Measurements from ENCODE around the gene LAMA1.

The LAMA1 gene

DNA sequence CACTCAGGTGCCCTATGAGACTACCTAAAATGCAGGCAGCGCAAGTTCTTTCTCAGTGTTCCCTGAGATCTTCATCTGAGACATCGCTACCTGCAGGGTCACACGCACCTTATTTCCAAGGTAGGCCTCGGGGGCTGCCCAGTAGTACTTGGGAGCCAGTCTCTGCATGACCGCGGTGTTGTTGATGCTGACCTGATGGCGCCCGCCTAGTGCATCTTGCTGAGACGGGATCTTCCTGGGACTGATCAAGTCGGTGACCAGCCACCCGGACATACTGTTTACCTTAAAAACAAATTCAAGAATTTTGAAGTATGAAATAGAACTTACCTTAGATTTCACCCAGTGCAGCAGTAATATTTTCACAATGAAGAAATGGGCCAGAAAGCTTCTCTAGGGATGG lies 80.1 kb downstream of the LAMA1 start:
- no peak for DNase-seq

DNA sequence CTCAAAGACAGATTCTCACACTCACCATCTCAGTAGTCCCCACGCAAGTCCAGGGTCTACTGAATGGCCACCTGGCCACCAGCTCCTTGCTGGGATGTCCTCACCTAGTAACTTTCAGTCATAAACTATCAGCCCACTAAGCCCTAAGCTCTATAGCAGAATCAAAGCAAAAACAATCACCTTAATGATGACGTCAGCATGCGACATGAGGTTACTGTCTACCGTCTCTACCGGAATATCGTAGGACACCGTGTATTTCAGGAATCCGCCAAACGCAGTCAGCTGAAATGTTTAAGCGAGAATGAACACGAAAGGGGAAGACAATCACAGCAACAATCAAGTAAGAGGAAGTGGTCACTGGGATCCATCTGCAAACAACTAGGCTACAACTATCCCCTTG lies 81.8 kb downstream of the LAMA1 start:
- no peak for DNase-seq

GRCh38 chr18:7034924-7035323 lies 82.7 kb downstream of the LAMA1 start:
- no peak for DNase-seq

DNA sequence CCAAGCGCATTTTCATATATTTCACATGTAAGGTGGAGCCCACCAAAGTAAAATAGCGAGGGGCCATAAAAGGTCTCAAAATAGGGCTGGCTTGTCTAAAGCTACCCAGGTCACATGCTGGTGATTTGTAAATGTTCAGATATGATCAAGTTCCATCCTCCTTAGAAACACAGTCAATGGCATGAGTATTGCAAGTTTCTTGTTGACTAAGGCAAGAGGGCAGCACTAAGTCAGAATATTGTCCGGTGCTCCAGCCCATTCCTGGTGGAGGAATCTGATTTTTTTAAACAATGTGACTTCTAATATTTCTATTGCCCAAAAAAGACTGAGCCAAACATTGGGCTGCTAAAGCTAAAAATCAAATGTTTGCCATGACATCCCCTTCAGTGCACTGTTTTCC lies 85.1 kb downstream of the LAMA1 start:
- DNase-seq: no peak

DNA sequence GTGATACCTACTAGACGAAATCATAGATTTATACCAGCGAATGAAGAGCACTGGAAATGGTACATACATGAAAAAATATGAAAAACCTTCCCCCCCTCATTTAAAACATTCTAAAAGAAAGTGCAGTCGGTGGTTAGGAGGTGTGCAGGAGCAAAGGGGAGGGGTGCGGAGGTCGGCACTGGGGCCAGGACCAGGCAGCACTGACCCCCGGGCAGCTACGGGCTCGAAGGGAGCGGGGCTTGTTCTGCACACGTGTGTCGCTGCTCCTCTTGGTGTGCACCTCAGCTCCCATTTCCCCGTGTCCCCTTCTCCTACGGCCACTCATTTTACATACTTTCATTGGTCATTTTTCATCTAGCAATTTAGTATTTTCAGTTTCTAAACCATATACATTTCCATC lies 89.0 kb downstream of the LAMA1 start:
- DNase-seq: no peak

GRCh38 chr18:7025194-7025593 lies 92.4 kb downstream of the LAMA1 start:
- no peak for DNase-seq

DNA sequence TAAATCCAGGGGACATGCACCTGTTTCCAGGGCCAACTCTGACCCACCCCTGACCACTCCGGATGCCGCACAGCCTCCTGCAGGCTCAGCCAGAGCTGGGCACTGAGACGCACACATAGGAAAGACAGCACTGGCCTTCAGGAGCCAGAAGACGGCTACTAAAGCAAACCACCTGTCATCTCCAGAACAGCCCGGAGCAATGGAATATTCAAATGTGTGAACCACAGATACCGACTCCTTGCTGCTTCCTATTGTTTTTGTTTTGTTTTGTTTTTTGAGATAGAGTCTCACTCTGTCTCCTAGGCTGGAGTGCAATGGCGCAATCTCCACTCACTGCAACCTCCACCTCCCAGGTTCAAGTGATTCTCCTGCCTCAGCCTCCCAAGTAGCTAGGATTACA lies 94.0 kb downstream of the LAMA1 start:
- no peak for DNase-seq

GRCh38 chr18:7023063-7023580 lies 94.5 kb downstream of the LAMA1 start:
- DNase-seq: no peak

DNA sequence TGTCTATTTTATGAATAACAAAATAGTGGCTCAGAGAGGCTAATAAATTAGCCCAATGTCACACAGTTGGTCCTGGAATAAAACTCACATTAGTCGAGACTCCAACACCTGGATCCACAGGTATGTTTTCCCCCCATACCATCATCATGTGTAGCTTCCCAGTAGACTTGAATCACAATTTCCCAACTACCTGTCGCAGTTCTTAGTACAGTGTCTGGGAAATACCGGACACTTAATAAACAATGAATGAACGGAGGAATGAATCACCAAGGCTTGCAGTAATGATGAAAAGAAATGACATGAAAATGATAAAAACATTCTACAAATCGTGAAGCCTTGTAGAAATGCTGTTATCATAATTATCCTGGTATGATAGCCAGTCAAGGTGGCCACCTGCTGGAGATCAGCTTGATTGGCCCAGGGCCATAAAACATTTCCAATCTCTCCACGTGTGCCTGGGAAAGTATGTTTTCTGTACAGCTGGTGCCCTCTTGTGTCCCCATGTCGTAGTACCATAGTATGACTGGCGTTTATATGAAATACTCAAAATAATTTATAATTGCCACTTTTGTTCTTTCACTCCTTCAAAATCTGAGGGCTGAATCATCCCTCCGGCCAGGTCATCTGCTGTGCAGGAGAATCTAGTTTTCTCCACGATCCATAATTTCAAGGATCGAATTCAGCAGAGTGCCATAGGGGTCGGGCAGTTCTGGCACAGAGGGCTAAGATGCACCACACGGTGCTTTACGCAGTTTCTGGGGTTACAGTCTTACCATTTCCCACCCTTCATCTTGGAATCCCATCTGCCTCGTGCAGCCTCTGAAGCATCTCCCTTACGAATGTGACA lies 95.4 kb downstream of the LAMA1 start:
- DNase-seq: no peak

GRCh38 chr18:7020995-7021777 lies 96.4 kb downstream of the LAMA1 start:
- DNase-seq: no peak

DNA sequence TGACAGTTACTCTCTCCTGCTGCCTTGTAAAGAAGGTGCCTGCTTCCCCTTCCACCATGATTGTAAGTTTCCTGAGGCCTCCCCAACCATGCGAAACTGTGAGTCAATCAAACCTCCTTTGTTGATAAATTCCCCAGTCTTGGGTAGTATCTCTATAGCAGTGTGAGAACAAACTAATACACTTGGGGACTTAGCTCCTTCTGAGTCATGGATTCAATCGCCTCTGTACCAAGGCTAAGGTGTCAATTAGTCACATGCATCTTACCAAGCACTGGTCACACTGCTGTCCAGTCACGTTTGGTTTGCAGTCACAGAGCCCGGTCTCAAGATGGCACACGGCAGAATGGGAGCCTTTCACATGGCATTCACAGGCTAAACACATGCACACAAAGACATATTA lies 100.6 kb downstream of the LAMA1 start:
- no peak for DNase-seq

DNA sequence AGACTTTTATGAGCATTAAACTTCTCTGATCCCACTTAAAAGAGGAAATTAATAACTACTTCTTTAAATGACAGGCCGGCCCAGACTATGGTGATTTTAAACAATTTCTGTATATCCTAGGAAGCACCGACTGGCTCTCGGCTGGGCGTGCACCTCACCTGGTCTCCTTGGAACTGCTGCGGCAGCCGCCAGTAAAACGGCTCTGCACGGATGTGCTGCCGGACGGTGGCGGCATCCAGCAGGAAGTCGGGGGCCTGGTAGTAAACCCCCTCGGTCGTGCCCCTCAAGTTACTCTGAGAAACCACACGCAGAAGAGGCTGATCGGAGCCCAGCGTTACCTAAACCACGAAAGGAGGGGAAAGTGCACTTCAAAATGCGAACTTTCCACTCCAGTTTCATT lies 106.5 kb downstream of the LAMA1 start:
- DNase-seq: no peak

DNA sequence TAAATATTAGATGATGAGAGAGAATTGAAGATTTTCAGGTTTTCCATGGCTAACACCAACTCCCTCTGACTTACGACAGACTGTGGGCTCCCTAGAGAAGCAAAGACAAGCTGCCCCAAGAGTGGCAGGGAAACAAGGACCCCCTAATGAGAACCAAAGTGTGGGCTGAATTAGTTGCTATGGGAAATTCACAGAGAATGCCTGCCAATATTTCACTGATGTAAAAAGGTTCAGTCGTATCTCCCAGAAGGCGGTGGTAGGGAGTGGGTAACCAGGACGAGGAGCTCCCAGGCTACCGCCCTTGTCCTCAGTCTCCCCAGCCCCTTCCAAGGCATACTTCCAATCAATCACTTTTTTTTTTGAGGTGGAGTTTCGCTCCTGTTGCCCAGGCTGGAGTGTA lies 113.6 kb downstream of the LAMA1 start:
- no peak for DNase-seq

DNA sequence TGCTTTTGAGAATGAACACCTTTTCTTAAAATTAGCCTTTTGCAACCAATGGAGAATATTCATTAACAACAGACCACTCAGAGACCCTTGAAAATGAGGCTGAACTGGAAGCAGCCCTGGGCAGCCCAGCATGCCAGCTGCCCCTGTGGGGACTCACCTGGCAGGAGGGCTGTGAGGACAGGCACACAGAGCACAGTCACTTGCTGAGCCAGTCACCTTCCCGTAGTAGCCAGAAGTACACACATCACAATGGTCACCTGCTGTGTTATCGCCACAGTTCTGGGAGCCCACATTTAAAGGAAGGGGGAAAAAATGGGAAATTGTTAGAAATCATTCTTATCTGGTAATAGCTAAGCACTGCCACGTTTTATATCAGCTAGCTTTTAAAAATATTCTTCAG lies 115.5 kb downstream of the LAMA1 start:
- no peak for DNase-seq

DNA sequence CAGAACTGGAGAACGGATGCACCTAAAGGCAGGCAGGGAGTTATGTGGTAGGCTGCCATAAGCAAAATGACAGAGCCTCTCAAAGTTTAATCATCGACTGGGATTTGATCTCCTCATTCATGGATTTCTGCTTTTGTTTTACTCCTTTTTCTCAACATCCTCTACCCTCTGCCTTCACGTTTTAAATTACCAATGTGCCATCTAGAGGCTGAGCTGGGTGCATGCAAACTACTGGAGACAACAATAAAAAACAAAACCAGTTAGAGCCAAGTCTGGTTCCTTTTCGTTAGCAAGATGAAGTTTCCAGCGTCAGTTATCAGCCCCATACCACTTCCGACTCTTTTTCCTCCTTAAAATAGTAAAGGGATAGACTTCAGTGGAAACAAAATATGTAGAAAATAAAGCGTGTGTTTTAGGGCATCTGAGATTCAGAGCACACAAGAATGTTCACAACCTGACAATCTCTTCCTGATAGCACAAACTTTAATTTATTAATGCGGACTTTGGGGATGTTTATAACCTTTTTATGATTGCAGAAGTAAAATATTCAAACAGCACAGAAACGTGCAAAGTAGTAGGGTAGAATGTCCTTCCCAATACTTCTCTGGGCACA lies 117.0 kb downstream of the LAMA1 start:
- no peak for DNase-seq

DNA sequence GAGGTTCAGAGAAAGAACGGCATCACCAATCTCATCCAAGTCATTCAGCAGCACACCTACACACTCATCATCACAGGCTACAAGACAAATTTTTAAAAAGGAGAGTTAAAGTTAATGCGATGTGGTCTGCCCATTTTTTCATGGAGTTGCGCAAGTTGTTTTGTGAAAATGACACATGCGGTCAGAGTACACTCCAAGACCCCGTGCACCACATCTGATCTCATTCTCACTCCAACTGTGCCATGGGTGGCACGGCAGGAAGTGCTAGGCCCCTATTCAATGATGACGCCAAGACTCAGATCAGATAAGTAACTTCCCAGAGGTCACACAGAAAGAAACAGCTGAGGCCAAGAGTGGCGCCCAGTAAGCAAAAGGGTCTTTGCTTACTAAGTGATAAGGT lies 119.8 kb downstream of the LAMA1 start:
- no peak for DNase-seq

DNA sequence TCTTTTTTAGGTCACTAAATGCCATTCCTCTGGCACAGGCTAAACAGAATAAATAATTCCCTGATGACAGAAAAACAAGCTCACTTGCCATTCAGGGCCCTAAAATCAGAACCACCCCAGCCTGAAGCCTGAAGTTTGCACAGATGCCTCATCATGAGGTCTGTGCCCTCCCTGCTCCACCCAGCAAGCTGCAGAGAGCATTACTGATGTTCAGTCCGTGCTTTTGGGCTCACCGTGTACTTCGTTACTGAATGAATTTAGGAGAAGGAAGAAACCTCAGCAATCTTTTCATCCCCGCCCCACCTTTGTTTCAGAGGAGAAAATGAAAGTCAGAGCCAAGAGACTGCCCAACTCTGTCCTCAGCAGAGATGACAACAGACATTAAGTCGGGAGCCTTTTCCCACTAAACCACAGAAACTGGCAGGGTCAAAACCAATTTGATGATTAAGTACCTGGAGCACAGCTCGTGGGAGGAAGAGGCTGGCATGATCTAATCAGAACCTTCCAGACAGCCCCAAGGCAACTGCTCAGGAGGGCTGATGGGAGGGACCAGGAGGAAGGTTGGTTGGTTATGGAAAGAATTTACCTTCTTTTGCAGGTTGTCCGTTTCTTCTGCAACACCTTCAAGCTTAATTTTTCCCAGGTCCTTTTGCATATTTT lies 122.7 kb downstream of the LAMA1 start:
- no peak for DNase-seq

DNA sequence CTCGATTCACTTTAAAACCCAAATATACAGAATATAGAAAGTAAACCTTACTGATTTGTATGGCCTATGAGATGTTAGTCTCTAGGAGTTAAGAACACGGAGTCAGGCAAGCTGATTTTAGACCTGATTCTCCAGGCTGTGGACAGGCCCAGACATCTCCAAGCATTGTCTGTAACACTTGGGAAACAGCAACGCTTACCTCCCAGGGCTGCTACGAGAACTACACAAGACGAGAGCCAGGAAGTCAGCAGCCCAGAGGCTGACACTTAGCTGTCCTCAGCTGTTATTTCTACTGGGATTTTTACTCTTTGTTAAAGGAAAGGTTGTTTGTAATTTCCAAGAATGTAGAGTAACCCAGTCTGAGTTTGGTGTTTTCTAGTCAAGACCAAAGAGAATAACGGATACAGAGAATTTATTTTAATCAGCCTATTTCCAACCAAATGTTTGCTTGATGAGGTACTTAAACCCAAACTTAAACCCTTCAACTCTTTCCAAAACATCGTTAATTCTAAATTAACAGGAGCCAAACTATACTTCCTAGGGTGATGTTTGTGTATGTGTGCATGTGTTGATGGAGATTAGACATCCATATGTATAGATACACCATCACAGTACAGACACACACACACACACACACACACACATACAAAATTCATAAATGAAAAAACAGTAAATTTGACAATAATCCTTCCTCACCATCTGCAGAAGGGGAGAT lies 123.4 kb downstream of the LAMA1 start:
- no peak for DNase-seq

- no peak for DNase-seq
These were observed 124.8 kb downstream of the LAMA1 start for GRCh38 chr18:6992761-6993160.

DNA sequence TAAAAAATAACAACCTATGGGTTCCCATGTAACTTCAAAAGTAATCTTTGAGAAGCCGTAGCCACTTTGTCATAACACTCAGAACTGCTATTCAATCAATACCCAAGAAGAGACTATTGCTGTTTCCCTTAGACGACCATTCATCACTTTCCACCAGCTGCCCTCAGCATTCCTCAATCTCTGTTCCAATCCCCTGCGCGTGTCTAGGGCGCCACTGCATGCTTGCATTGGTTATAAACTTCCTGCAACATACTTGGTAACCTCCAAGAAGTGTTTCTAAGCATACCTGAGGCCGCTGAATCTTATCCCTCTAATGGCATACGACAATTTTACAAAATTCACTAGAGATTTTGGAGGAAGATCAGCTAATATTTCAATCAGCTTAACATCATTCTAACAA lies 134.2 kb downstream of the LAMA1 start:
- no peak for DNase-seq

DNA sequence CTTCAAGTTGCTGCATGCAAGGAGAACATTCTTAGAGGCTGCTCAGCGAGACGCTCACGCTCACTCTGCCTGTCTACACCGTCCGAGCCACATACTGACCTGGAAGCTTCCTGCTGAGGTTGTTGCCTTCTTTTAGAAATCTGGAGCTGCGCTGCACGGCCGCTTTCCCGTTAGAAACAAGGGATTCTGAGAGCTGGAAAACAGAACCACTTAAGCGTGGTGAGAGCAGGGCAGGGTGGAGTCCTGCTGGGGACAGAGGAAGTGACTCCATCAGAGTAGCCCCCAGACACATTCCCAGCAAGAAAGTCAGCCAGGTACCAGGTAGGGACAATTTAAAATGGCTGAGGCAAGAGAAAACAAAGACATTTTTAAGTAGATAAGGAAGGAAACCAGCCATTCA lies 135.2 kb downstream of the LAMA1 start:
- DNase-seq: no peak

- DNase-seq: no peak
These were observed 137.2 kb downstream of the LAMA1 start for GRCh38 chr18:6980363-6980762.

DNA sequence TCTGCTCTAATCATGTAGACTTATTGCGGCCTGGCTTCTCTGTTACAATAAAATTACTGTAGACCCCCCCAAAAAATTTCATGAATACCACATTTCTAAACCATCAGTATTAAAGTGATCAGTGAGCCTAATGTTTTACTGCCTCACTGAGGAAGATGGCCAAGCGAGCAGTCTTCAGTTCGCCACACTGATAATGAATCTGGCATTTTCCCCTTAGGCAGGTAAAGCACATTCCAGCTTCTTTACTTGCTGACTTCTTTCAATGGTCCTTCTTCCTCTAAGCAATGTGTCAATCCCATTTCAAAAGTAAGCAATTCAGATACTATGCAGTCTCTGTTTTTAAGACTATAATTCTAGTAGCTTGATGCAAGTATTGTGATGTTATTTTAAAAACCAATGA lies 137.6 kb downstream of the LAMA1 start:
- no peak for DNase-seq
